K562 (cell line): ENCODE results near the gene HLA-DOA. TPM values are rescaled to one million over a fixed set of nuclear protein-coding genes. Genes with fewer than 3 reads are reported as not detected.
A peak's percentile ranks its signal among the peaks of the same experiment; 100 is the strongest.

Experiments used
- AFF4 ChIP-seq: sonication (generic); formaldehyde crosslinking; IDR thresholded peaks from 2 replicates; pipeline ENCODE4 v1.8.0; 2023; ENCODE audit warnings: mild to moderate bottlenecking, missing genetic modification reagents
- CBX2 ChIP-seq: fragments of 200-600 bp; sonication (generic); IDR thresholded peaks from one replicate; pipeline ENCODE4 v1.6.1; 2012; ENCODE audit warnings: mild to moderate bottlenecking, low read length, inconsistent platforms; ENCODE audit not compliant: insufficient read depth, poor library complexity, severe bottlenecking
- FOXM1 ChIP-seq, 2 experiments: fragments of 450-650 bp in 1 of 2; sonication (generic) in 1 of 2; formaldehyde crosslinking in 1 of 2; IDR thresholded peaks; 2 replicates each; pipeline versions ENCODE4 v1.6.1 to v1.9.0; 2017 to 2022; ENCODE audit warnings: low read depth in 2 of 2, mild to moderate bottlenecking in 2 of 2, missing genetic modification reagents in 1 of 2, moderate library complexity in 1 of 2
- HMG20B ChIP-seq: fragments of 250-450 bp; sonication (Bioruptor Pico); IDR thresholded peaks from 2 replicates; pipeline ENCODE4 v1.5.0; 2021; ENCODE audit warnings: mild to moderate bottlenecking
- HNRNPK ChIP-seq: fragments of 200-400 bp; formaldehyde crosslinking; IDR thresholded peaks from one replicate; pipeline ENCODE4 v1.6.1; 2018; ENCODE audit warnings: mild to moderate bottlenecking, low read depth, low read length; ENCODE audit not compliant: poor library complexity, severe bottlenecking
- PHB2 ChIP-seq: fragments of 450-650 bp; IDR thresholded peaks from 2 replicates; pipeline ENCODE4 v1.6.1; 2017; ENCODE audit warnings: low read depth
- SIX5 ChIP-seq, 2 experiments: IDR thresholded peaks; 2 replicates each; pipeline ENCODE4 v1.6.1; 2011; ENCODE audit warnings: low read length in 2 of 2, borderline replicate concordance in 1 of 2, low read depth in 1 of 2, mild to moderate bottlenecking in 1 of 2, moderate library complexity in 1 of 2; ENCODE audit not compliant: insufficient read depth in 1 of 2
- ZBTB9 ChIP-seq: fragments of 450-650 bp; formaldehyde crosslinking; IDR thresholded peaks from 2 replicates; pipeline ENCODE4 v1.4.0; 2020; ENCODE audit warnings: mild to moderate bottlenecking, moderate library complexity
- ZKSCAN1 ChIP-seq: fragments of 150-350 bp; IDR thresholded peaks from 2 replicates; pipeline ENCODE4 v1.6.1; 2016; ENCODE audit warnings: low read depth, low read length
- ZNF146 ChIP-seq: IDR thresholded peaks from one replicate; pipeline ENCODE4 v1.6.1; 2018; ENCODE audit warnings: missing compliant biosample characterization; ENCODE audit not compliant: unreplicated experiment
- ZNF280A ChIP-seq: fragments of 450-650 bp; IDR thresholded peaks from 2 replicates; pipeline ENCODE4 v1.6.1; 2018; ENCODE audit warnings: mild to moderate bottlenecking, low read depth; ENCODE audit not compliant: partially characterized antibody
- ZNF449 ChIP-seq: fragments of 250-450 bp; sonication (Bioruptor Pico); IDR thresholded peaks from 2 replicates; pipeline ENCODE4 v1.8.0; 2022; ENCODE audit warnings: moderate library complexity, mild to moderate bottlenecking, inconsistent platforms
- ZNF717 ChIP-seq: fragments of 250-450 bp; sonication (Bioruptor Pico); IDR thresholded peaks from 2 replicates; pipeline ENCODE4 v1.5.0; 2021
- polyA plus RNA-seq, 8 experiments: library from polyadenylated mRNA; depleted of rRNA in 4 of 8; stranded (reverse) in 5 of 8; unstranded in 3 of 8; fragments of >200 nt; fragmentation: Nextera tagmentation in 2 of 8; fragmentation: Illumina TruSeq in 1 of 8; extraction: Ambion mirVana in 2 of 8; extraction: Trizol in 1 of 8; gene quantifications; 2 replicates each; pipeline versions ENCODE4 v1.2.1 to v1.2.3, GENCODE V29; 2011 to 2014; ENCODE audit warnings: inconsistent platforms in 1 of 8, missing spikeins in 1 of 8
- total RNA-seq, 7 experiments: library from RNA; depleted of rRNA in 6 of 7; stranded (reverse); fragments of >200 nt in 6 of 7; fragmentation: Illumina TruSeq in 2 of 7; extraction: Trizol in 2 of 7; gene quantifications; 2 replicates each; pipeline versions ENCODE4 v1.2.1 to v1.2.3, GENCODE V29; 2011 to 2021; ENCODE audit warnings: low replicate concordance in 1 of 7

Gene HLA-DOA
- total and polyA plus RNA-seq, 9 of the 15 experiments (the other 6 are each of a cell fraction or from before 2014, with no cell fraction given): 0.07 TPM; not detected in 8

- TF ChIP-seq AFF4 (CRISPR knock-in tag) (no peak), HNRNPK (peak; percentile 28), ZKSCAN1 (no peak), ZNF449 (CRISPR knock-in tag) (no peak), PHB2 (no peak), CBX2 (no peak), SIX5 (IDR thresholded peaks at IDR 0.05; ENCODE audit: borderline replicate concordance in 1 of 2, insufficient read depth in 1 of 2, low read depth in 1 of 2, low read length in 2 of 2) (no peak), ZNF717 (CRISPR knock-in tag) (no peak), ZBTB9 (0 out of 2 replicates have a peak, but pooled peaks have one; percentile 31), ZNF280A (no peak), HMG20B (CRISPR knock-in tag) (no peak), ZNF146 (CRISPR knock-in tag) (no peak), FOXM1 (IDR thresholded peaks at IDR 0.05; ENCODE audit: low read depth) (no peak), FOXM1 (CRISPR knock-in tag; IDR thresholded peaks at IDR 0.05; ENCODE audit: low read depth) (no peak)
These were observed 38.8 kb downstream of the HLA-DOA start (continued) for GRCh38 chr6:32970413-32971241.
